GM21825 (cell line): ENCODE data around the gene CHAC2.
"Not testable (repeated sequence)": the region's sequence is repeated elsewhere in the genome, so short reads cannot be mapped to it uniquely, and the experiment has no call there.

Experiments
- ATAC-seq: cut with Tn5 transposase; IDR thresholded peaks from one replicate; pipeline ENCODE4 v1.9.1; 2021; ENCODE audit warnings: mild to moderate bottlenecking, moderate library complexity; ENCODE audit not compliant: unreplicated experiment

CHAC2 gene

DNA sequence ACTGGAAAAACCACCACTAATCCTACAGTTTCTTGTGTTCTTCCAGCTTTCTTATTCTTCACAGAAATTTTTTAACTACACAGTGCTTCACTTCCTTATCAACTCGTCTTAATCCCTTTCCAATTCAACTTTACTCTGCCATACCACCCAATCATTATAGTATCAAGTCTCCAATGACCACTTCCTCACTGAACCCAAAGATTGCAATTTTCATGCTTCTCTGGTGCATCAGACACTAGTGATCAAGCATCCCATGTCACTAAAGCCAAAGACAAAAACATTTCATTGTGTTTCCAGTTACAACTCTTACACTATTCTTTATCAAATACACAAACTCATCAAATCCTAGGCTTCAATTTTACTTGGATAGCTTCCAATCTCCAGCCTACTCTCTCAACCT is 9.5 kb downstream of the CHAC2 start:
- ATAC-seq = no peak

DNA sequence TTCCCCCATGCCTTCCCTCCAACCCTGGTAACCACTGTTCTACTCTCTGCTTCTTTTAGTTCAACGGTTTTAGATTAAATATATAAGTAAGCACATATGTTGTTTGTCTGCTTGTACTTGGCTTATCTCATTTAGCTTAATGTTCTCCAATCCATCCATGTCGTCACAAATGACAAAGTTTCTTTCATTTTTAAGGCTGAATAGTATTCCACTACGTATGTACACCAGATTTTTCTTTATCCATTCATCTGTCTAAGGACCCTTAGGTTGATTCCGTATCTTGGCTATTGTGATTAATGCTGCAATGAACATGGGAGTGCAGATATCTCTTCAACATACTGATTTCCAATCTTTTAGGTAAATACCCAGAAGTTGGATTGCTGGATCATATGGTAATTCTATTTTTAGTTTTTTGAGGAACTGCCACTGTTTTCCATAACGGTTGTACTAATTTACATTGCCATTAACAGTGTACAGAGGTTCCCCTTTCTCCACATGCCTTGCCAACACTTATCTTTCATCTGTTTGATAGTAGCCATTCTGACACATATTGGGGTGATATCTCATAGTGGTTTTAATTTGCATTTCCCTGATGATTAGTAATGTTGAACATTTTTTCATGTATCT is 11.0 kb downstream of the CHAC2 start:
- ATAC-seq = no peak

DNA sequence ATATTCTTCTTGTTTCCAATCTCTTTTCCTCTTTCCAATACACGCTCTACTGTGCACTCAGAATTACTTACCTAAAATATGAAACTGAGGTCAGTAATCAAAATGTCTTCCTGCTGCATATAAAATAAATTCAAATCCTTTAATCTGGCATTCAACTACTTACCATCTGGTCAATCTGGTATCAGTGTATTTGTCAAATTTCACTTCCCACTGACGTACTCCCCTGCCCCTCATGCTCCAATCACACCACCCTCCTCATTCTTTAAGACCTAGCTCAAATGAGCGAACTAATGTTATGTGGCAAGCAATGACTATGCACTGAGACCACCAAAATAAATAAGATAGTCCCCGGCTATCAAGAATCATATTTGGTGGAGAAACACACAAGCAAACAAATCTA is 12.5 kb downstream of the CHAC2 start:
- ATAC-seq = no peak

DNA sequence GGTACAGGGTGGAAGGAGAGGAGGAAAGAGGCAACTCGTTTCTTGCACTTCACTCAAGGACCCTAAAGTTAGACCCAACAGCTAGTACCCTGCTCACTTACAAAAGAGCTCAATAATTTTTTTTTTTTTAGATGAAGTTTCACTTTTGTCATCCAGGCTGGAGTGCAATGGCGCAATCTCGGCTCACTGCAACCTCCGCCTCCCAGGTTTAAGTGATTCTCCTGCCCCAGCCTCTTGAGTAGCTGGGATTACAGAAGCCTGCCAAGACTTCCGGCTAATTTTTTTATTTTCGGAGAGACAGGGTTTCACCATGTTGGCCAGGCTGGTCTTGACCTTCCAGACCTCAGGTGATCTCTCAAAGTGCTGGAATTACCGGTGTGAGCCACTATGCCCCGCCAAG is 15.1 kb downstream of the CHAC2 start:
- ATAC-seq = no peak

DNA sequence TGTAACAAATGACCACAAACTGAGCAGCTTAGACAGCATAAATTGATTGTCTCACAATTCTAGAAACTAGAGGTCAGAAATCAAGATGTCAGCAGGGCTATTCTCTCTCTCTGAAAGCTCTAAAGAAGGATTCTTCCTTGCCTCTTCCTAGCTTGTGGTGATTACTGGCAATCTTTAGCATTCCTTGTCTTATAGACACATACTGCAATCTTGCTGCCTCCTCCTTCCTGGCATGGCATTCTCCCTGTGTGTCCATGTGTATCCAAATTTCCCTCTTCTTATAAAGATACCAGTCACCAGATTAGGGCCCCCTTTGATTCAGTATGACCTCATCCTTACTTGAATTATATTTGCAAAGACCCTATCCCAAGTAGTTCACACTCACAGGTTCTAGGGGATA is 16.8 kb downstream of the CHAC2 start:
- no peak for ATAC-seq

DNA sequence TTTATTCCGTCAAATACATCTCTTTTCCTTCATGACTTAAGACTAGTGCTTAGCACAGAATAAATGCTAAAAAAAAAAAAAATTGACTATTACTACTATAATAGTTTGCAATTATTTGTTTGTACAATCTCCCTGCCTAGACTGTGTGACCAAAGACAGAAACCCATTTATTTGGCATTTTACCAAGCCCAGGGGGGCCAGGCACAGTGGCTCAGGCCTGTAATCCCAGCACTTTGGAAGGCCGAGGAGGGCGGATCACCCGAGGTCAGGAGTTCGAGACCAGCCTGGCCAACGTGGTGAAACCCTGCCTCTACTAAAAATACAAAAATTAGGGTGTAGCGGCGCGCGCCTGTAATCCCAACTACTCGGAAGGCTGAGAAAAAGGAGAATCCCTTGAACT is 17.8 kb downstream of the CHAC2 start:
- ATAC-seq = no peak

DNA sequence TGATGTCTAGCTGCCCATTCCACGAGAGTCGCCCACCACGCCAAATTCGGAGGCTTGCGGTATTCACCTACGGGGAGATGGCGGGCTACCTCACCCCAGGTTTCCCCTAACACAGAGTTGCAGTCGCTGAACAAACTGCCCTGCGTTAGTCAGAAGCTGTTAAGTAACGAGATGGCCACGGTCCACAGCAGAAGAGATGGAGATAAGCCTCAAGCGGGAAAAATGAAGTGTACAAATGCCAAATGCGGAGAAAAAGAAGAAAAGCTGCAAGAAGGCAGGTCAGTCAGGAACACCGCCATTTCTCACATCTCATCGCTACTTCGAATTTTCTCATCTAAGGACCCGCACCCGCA is 18.7 kb downstream of the CHAC2 start:
- ATAC-seq = peak; percentile 21

DNA sequence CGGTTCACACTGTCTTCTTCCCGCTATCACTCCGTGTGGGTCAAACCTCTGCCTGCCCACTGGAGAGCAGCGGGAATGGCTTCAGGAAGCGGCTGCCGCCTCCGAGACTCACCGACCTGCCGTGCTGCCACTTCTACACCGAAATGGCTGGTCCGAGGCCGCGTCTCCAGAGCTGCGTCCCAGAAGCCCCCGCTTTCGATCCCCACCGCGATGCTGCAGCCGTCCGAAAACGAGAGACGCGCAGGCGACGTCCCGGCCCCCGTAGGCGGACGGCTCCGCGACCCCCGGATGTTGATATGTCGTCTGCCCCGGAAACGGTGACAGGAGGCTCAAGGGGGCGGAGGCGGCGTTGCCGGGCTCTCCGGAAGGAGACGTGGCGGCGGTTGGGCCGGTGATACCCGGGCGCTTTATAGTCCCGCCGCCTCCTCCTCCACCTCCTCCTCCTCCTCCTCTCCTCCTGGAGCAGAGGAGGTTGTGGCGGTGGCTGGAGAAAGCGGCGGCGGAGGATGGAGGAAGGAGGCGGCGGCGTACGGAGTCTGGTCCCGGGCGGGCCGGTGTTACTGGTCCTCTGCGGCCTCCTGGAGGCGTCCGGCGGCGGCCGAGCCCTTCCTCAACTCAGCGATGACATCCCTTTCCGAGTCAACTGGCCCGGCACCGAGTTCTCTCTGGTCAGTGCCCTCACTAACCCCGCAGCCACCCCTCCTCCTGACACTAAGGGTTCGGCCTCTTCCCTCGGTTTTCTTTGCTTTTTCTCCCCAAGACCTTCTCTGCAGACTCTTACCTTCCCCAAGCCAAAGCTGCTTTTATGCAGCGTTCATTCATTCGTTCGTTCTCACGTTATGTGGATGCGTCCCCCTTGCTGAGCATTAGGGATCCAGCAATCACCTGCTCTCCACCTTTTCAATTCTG is 19.4 kb downstream of the CHAC2 start, which contains the start of the genes ASB3 and ERLEC1:
Gene ASB3 (minus strand): TSS at position 249 of the 909 bp plus-strand sequence. CDS start 21,381 bp downstream, outside the sequence.
Gene ERLEC1 (plus strand): TSS at position 340 of the 909 bp plus-strand sequence. CDS start 167 bp downstream, at position 507.
- ATAC-seq = peak; percentile 96

DNA sequence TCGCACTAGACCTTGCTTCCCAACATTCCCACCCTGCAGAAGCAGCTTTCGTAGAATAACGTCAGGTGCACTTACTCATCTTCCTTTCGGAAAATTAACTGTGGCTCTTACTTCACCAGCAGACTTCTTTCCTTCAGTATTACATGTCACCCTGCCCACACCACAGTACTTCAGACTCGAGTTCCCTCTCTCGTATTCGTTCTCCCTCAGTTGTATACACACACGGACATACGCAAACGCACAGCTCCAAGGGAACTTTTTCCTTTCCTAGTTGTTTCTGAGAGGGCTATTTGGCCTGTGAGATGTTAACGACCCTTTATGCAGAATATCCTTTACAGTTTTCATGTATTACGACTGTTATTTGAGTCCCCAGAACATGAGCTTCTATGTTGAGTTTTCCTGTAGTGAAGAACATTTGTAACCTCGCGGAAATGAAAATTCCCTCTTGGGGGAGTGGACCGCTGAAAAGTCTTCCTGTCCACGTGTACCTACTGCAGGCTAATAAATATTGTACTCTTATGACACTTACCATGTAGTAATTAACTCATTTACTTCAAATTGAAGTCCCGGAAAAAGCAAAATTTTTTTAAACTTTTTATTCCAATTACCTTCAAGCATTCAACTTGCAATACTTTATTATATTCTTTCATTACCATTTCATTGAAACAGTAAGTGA is 20.1 kb downstream of the CHAC2 start:
- ATAC-seq = no peak

DNA sequence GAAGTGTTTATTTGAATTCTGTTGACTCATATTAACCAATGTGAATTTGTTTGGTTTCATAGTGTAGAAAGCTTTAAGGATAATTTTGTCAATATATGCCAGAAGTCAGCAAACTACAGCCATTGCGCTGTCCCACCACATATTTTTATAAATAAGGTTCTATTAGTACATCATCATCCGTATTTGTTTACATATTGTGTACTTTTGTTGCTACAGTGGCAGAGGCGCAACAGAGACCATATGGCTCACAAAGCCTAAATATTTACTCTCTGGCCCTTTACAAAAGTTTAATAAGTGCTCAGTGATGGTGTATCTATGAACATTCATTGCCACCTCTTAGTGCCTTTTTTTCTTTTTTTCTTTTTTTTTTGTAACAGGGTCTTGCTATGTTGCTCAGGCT is 25.7 kb downstream of the CHAC2 start:
- ATAC-seq = no peak

DNA sequence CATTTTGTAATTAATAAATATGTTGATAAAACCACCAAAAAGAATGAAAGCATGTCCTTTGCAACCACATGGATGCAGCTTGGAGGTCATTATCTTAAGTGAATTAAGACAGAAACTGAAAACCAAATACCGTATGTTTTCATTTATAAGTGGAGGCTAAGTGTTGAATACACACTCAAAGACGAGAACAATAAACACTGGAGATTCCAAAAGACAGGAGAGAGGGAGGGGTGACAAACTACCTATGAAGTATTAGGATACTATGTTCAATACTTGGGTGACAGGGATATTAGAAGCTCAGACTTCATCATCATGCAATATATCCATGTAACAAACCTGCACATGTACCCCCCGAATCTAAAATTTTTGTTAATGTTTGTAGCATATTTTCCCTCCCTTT is 26.2 kb downstream of the CHAC2 start:
- no peak for ATAC-seq

DNA sequence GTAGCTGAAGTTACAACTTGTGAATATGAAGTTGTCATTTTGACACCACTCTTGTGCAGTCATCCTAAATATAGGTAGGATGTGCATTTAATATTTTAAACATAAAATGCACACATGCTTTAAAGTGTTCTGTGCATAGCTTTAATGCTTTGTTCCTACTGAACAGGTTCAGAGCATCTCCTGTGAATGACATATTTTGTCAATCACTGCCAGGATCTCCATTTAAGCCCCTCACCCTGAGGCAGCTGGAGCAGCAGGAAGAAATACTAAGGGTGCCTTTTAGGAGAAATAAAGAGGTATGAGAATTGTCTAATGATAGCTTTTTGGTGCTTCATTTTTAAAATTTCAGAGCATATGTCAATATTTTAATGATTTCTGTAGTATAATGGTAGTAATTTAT is 33.9 kb downstream of the CHAC2 start:
- no peak for ATAC-seq

DNA sequence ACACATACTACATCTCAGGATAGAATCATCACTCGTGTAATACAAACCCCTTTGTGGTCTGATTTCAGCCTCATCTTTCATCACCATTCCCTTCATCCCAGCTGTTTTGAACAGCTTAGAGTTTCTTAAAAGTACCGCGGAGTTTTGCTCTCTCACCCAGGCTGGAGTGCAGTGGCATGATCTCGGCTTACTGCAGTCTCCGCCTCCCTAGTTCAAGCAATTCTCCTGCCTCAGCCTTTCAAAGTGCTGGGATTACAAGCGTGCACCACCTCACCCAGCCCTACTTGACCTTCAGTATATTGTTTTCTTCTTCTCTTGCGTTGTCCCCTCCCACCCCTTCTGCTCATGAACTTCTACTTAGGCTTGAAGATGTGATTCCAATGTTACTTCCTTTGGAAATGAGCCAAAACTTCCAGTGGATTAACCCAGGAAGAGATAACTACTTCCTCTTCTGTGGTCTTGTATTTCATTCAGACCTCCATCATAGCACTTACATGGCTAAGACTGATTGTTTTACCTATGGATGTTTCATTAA is 35.1 kb downstream of the CHAC2 start:
- no peak for ATAC-seq

DNA sequence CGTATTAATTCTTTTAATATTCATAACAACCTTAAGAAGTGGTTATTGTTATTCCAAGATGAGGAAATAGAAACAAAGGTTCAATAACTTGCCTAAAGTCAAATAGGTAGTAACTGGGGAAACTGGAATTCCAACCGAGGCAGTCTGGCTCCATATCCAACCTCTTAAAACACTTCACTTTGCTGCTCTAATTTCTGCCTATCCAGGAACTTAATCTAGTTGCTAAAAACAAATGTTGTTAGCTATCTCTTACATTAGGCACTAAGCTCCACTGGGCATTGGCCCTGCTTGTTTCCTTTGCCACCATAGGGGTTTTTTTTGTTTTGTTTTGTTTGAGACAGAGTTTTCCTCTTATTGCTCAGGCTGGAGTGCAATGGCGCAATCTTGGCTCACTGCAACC is 44.0 kb downstream of the CHAC2 start:
- ATAC-seq = no peak

DNA sequence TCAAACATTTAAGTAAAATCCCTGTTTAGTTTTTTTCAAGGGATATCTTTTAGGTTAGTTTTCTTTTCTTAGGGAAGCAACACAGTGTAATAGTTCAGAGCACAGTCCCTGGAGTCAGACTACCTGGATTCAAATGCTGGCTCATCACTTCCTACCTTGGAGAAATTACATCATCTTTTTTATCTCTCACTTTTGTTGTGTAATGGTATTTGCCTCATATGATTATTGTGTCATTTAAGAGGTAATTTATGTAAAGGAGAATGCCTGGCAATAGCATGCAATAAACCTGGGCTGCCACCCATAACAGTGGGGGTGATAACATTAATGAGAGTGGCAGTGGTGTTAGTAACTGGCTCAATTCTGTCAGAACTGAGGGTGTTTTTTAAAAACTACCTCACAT is 45.5 kb downstream of the CHAC2 start:
- ATAC-seq = no peak

DNA sequence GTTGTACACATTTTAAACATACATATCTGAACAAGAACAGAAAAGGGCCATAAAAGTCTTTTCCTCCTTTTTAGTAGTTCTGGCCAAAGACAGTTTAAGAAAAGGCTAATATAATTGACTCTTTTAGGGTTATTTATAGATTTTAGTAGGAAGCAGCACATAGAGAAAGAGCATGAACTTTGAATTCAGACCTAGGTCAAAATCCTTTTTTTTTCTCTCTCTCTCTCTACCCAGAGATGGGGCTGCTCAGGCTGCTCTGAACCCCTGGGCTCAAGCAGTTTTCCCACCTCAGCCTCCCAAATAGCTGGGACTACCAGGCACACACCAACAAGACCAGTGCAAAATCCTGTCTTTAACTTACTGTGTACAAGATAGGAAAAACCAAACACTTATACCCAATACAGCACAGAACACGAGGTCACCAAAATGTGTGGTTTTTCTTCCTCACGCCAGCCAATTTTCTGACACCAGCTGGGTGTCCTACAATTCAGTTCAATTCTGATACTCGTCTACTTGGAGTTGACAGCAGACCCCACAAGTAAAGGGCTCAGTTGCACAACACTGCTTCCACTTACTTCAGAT is 51.3 kb downstream of the CHAC2 start:
- ATAC-seq = no peak

DNA sequence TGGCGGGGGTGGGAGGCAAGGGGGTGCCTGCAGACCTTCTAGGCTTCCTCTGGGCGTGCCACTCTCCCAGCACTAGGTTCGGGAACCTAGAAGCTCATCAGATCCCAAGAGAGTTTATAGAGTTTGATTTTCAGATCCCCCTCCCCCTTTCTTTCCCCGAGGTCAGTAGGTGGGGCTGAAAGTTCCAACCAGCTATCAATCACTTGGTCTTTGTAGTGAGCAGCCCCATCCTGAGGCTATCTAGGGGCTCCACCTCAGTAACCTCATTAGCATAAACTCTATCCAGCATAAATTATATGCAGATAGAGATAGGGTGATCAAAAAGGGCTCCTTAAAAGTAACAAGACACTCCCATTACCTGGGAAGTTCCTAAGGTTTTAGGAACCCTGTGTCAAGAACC is 52.0 kb downstream of the CHAC2 start:
- ATAC-seq = no peak

DNA sequence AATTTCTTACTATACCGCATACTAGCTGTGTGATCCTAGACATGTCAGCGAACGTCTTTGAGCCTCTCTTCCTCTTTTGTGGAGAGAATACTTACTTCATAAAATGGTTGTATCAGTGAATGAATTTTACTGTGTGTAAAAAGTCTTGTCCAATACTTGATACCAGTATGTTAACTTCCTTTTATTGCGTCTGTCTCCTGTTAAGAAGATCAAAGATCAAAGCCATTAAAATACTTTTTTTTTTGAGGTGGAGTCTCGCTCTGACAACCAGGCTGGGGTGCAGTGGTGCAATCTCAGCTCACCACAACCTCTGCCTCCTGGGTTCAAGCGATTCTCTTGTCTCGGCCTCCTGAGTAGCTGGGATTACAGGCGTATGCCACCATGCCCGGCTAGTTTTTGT is 52.4 kb downstream of the CHAC2 start:
- ATAC-seq = no peak

DNA sequence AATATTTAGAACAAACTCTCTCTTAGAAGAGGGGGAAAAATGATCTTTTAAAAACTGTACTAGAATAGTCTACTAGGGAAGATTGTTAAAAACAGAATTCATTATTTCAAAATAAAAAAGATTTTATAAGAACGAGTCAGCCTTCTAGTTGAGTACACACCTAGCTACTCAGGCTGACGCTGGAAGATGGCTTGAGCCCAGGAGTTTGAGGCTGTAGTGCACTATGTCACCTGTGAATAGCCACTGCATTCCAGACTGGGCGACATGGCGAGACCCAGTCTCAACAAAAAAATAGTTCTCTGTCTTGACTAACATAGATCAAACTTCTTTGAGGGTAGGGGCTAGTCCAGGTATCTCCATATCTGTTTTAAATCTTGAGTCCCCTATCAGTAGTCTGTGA is 53.1 kb downstream of the CHAC2 start:
- no peak for ATAC-seq

DNA sequence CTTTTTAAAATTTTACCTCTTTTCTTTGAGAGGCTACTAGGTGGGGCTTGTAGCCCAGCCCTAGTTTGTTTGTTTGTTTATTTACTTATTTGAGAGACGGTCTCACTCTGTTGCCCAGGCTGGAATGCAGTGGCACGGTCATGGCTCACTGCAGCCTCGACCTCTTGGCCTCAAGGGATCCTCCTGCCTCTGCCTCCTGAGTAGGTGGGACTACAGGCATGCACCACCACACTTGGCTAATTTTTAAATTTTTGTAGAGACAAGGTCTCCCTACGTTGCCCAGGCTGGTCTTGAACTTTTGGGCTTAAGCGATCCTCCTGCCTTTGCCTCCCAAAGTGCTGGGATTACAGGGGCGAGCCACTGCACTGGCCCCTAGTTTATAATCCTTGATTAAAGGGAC is 54.2 kb downstream of the CHAC2 start:
- no peak for ATAC-seq

DNA sequence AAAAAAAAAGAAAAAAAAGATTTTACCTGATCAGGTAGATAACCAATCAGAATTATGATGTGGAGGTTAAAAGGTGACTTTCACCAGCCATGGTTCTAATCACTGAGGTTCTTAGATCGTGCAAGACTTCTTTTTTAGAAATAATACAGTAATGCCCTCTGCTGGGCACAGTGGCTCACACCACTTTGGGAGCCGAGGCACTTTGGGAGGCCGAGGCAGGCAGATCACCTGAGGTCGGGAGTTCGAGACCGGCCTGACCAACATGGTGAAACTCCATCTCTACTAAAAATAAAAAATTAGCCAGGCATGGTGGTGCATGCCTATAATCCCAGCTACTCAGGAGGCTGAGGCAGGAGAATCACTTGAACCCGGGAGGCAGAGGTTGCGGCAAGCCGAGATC is 56.0 kb downstream of the CHAC2 start:
- ATAC-seq = not testable (repeated sequence)
